Ovary (tissue), 9 donors: ENCODE data around the gene BOK. TPM values are rescaled to one million over a fixed set of nuclear protein-coding genes. Genes with fewer than 3 reads are reported as not detected.

Experiments
- DNase-seq, 5 donors: peaks; one replicate each; pipeline ENCODE4 v3.0.0-alpha.2; 2019 to 2020
- H3K27ac ChIP-seq, 2 donors: fragments of 200-600 bp; one replicate each; pipeline versions ENCODE4 v1.5.1 to v1.8.0; 2019 to 2022
- H3K27me3 ChIP-seq: fragments of 200-600 bp; one replicate; pipeline ENCODE4 v1.8.0; 2022
- H3K36me3 ChIP-seq: fragments of 200-600 bp; sonication (generic); one replicate; pipeline ENCODE4 v1.5.1; 2019
- H3K4me1 ChIP-seq: one replicate; pipeline ENCODE4 v1.8.1; 2013; ENCODE audit warnings: mild to moderate bottlenecking, moderate library complexity; ENCODE audit not compliant: insufficient read depth
- H3K4me3 ChIP-seq: fragments of 200-600 bp; sonication (generic); one replicate; pipeline ENCODE4 v1.5.1; 2017
- H3K9me3 ChIP-seq, 2 donors: fragments of 200-600 bp in 1 of 2; sonication (generic) in 1 of 2; one replicate each; pipeline versions ENCODE4 v1.5.1 to v1.8.1; 2013 to 2019; ENCODE audit warnings: mild to moderate bottlenecking in 1 of 2, moderate library complexity in 1 of 2
- CTCF ChIP-seq, 3 donors: fragments of 450-650 bp in 2 of 3; fragments of 200-600 bp in 1 of 3; IDR thresholded peaks; one replicate each; pipeline versions ENCODE4 v1.5.1 to v1.8.0; 2016 to 2022; ENCODE audit warnings: antibody characterized with exemption in 3 of 3, mild to moderate bottlenecking in 1 of 3
- EP300 ChIP-seq: sonication (generic); formaldehyde crosslinking; IDR thresholded peaks from one replicate; pipeline ENCODE4 v1.6.1; 2017; ENCODE audit warnings: antibody characterized with exemption
- POLR2A ChIP-seq: fragments of 450-650 bp; IDR thresholded peaks from one replicate; pipeline ENCODE4 v1.6.1; 2017; ENCODE audit warnings: antibody characterized with exemption, mild to moderate bottlenecking, moderate library complexity
- WGBS, 3 donors: extraction: QIAGEN DNeasy Blood & Tissue Kit in 1 of 3; methylation state at CpG; one replicate each; pipeline versions ENCODE4 v1.1.5 to v1.1.7; 2013 to 2017; 5-methylcytosine and 5-hydroxymethylcytosine counted together
- intact Hi-C, 4 donors: fragments of 100-400 bp; cut with DNase I; formaldehyde crosslinking; loops; one replicate each; pipeline versions ENCODE4 v1.11.0 to v1.15.1; 2022 to 2023
- polyA plus RNA-seq, 2 donors: library from polyadenylated mRNA; stranded (reverse); fragments of 200-250 nt in 1 of 2; fragments of 350-450 nt in 1 of 2; fragmentation: Illumina TruSeq in 1 of 2; extraction: RNeasy Lipid Tissue Mini Kit (QIAGEN cat#74804) in 1 of 2; gene quantifications; one replicate each; pipeline ENCODE4 v1.2.3, GENCODE V29; 2013 to 2014
- small RNA-seq: library from RNA; depleted of rRNA; stranded (forward); fragments of <200 nt; gene quantifications from one replicate; pipeline ENCODE3, GENCODE V24; 2016
- total RNA-seq, 7 donors: library from RNA; depleted of rRNA in 2 of 7; stranded (reverse); fragments of >200 nt in 2 of 7; fragmentation: NEBNext Ultra II Directional in 3 of 7; extraction: Animal tissue kit (Norgen Biotek cat#: 25700) in 3 of 7; gene quantifications; one replicate each; pipeline versions ENCODE4 v1.1.0 to v1.2.4, GENCODE V29; 2016 to 2023
- donor health status: DM: no; HTN: no; CAD: no; lungs with moderate emphysema.
- donor health status: DM: no; HTN: no; CAD: no.
- donor health status: Bipolar disorder and iron deficiency.
- donor health status: DM: yes; HTN: yes; CAD: no.
- donor health status: DM: no; HTN: no; CAD: no.
- donor health status: DM: yes; HTN: yes; CAD: no.

BOK gene
- total and polyA plus RNA-seq, 9 donors: 4.8 to 20.6 (median 13.5) TPM

- intact Hi-C loops: no loop called here
- no peaks in the 10 kb centered on the region for H3K9me3 ChIP-seq
- no peak overlapping the region for H3K27ac ChIP-seq
- H3K4me3 ChIP-seq: no peak overlapping the region
- TF ChIP-seq CTCF (IDR thresholded peaks at IDR 0.05) (no peak), EP300 (no peak), POLR2A (no peak)
- H3K36me3 ChIP-seq: no peaks in the 10 kb centered on the region
- H3K27me3 ChIP-seq: no peaks in the 10 kb centered on the region
- DNase-seq: no peak
- WGBS, 3 donors: 81 to 92% (median 86%) methylated on average over 5 of the region's 5 CpGs
- no peaks in the 10 kb centered on the region for H3K4me1 ChIP-seq
These were observed 59.8 kb downstream of the BOK start for GRCh38 chr2:241618296-241618805.

GRCh38 chr2:241618829-241619228 lies 60.3 kb downstream of the BOK start:
- intact Hi-C loops: no loop called here
- no peak overlapping the region for H3K4me3 ChIP-seq
- 77 to 89% (median 84%) methylated on average over 11 of the region's 11 CpGs for WGBS, 3 donors
- no peak for TF ChIP-seq EP300
- TF ChIP-seq CTCF (IDR thresholded peaks at IDR 0.05): no peak
- no peak for TF ChIP-seq POLR2A
- H3K27ac ChIP-seq: no peak overlapping the region
- no peaks in the 10 kb centered on the region for H3K36me3 ChIP-seq
- no peaks in the 10 kb centered on the region for H3K9me3 ChIP-seq
- no peak for DNase-seq
- no peaks in the 10 kb centered on the region for H3K4me1 ChIP-seq
- H3K27me3 ChIP-seq: no peaks in the 10 kb centered on the region

GRCh38 chr2:241619597-241620418 lies 61.3 kb downstream of the BOK start:
- no peak for TF ChIP-seq EP300
- TF ChIP-seq CTCF (IDR thresholded peaks at IDR 0.05): no peak
- TF ChIP-seq POLR2A: no peak
- 83 to 93% (median 90%) methylated on average over 16 to 20 of the region's 20 CpGs for WGBS, 3 donors
- Histone ChIP-seq H3K4me3 (no peak overlapping the region), H3K27ac (no peak overlapping the region), H3K27me3 (no peaks in the 10 kb centered on the region), H3K9me3 (no peaks in the 10 kb centered on the region), H3K36me3 (no peaks in the 10 kb centered on the region), H3K4me1 (no peaks in the 10 kb centered on the region)
- intact Hi-C loops: no loop called here
- no peak for DNase-seq

- no peak for DNase-seq
- WGBS, 3 donors: 94 to 96% (median 95%) methylated on average over 6 of the region's 6 CpGs
- Histone ChIP-seq H3K27me3 (no peaks in the 10 kb centered on the region), H3K4me1 (no peaks in the 10 kb centered on the region), H3K9me3 (no peaks in the 10 kb centered on the region), H3K4me3 (no peak overlapping the region), H3K27ac (no peak overlapping the region), H3K36me3 (no peaks in the 10 kb centered on the region)
- TF ChIP-seq POLR2A: no peak
- TF ChIP-seq EP300: no peak
- TF ChIP-seq CTCF (IDR thresholded peaks at IDR 0.05): no peak
- intact Hi-C loops: no loop called here
These were observed 61.8 kb downstream of the BOK start for GRCh38 chr2:241620419-241620769.

Small RNAs within 50 kb of the gene (small RNA-seq; reads per million reads assigned to genes)
- gene RNA5SP122: 0.15 reads per million

Other genes with a start within 250 kb of the BOK start
- 100 to 1,000 TPM; 158 to 424 (median 359) TPM for gene HDLBP, start 243.1 kb upstream of the BOK start, total RNA-seq
- gene HDLBP, start 243.1 kb upstream of the BOK start, polyA plus RNA-seq: 100 to 1,000 TPM; 145 to 616 TPM
- gene SEPTIN2, start 242.8 kb upstream of the BOK start, total RNA-seq: 100 to 1,000 TPM; 185 to 394 (median 328) TPM
- gene SEPTIN2, start 242.8 kb upstream of the BOK start, polyA plus RNA-seq: 100 to 1,000 TPM; 184 to 403 TPM
- gene FARP2, start 202.5 kb upstream of the BOK start, total RNA-seq: 10 to 100 TPM; 25.0 to 62.1 (median 40.7) TPM
- 10 to 100 TPM; 13.5 to 27.9 TPM for gene FARP2, start 202.5 kb upstream of the BOK start, polyA plus RNA-seq
- 100 to 1,000 TPM in 5 of 7 donors, 10 to 100 TPM in 2; 96.8 to 150 (median 108) TPM for gene STK25, start 50.2 kb upstream of the BOK start, total RNA-seq
- gene STK25, start 50.2 kb upstream of the BOK start, polyA plus RNA-seq: 100 to 1,000 TPM in 1 of 2 donors, 10 to 100 TPM in 1; 71.1 to 142 TPM
- 10 to 100 TPM; 26.2 to 54.7 (median 40.3) TPM for gene THAP4, start 78.4 kb downstream of the BOK start, total RNA-seq
- 10 to 100 TPM; 12.1 to 42.0 TPM for gene THAP4, start 78.4 kb downstream of the BOK start, polyA plus RNA-seq
- 10 to 100 TPM; 37.1 to 70.4 (median 56.3) TPM for gene ATG4B, start 78.9 kb downstream of the BOK start, total RNA-seq
- gene ATG4B, start 78.9 kb downstream of the BOK start, polyA plus RNA-seq: 10 to 100 TPM; 41.0 to 49.5 TPM
- 10 to 100 TPM in 6 of 7 donors, 1 to 10 TPM in 1; 8.9 to 17.9 (median 14.6) TPM for gene DTYMK, start 128.1 kb downstream of the BOK start, total RNA-seq
- gene DTYMK, start 128.1 kb downstream of the BOK start, polyA plus RNA-seq: 10 to 100 TPM in 1 of 2 donors, 1 to 10 TPM in 1; 3.7 to 10.7 TPM
- gene ING5, start 143.3 kb downstream of the BOK start, total RNA-seq: 10 to 100 TPM; 24.9 to 57.1 (median 39.9) TPM
- gene ING5, start 143.3 kb downstream of the BOK start, polyA plus RNA-seq: 10 to 100 TPM; 27.1 to 39.5 TPM
- 10 to 100 TPM; 17.1 to 35.1 (median 26.3) TPM for gene D2HGDH, start 175.9 kb downstream of the BOK start, total RNA-seq
- 10 to 100 TPM in 1 of 2 donors, under 1 TPM in 1; 0.63 to 24.6 TPM for gene D2HGDH, start 175.9 kb downstream of the BOK start, polyA plus RNA-seq
- gene GAL3ST2, start 218.1 kb downstream of the BOK start, total RNA-seq: 1 to 10 TPM in 1 of 7 donors, under 1 TPM in 4, not detected in 2; 0.27 to 4.3 (median 0.64) TPM
- gene GAL3ST2, start 218.1 kb downstream of the BOK start, polyA plus RNA-seq: under 1 TPM in 1 of 2 donors, not detected in 1; 0.05 TPM